HUES64 (cell line): Measurements from ENCODE around the gene NR3C2.
"Not testable (repeated sequence)": the region's sequence is repeated elsewhere in the genome, so short reads cannot be mapped to it uniquely, and the experiment has no call there.

Source experiments
- H3K27ac ChIP-seq: 2 replicates; pipeline ENCODE4 v1.7.0; 2013; ENCODE audit warnings: low read depth, low read length, inconsistent platforms
- H3K27me3 ChIP-seq: 2 replicates; pipeline ENCODE4 v1.6.1; 2013; ENCODE audit warnings: mild to moderate bottlenecking, low read length; ENCODE audit not compliant: insufficient read depth
- H3K36me3 ChIP-seq: 2 replicates; pipeline ENCODE4 v1.6.1; 2013; ENCODE audit warnings: mild to moderate bottlenecking, low read length; ENCODE audit not compliant: insufficient read depth
- H3K4me1 ChIP-seq: 2 replicates; pipeline ENCODE4 v1.6.1; 2013; ENCODE audit warnings: mild to moderate bottlenecking, low read length, moderate library complexity; ENCODE audit not compliant: insufficient read depth
- H3K4me3 ChIP-seq: 2 replicates; pipeline ENCODE4 v1.5.1; 2013; ENCODE audit warnings: mild to moderate bottlenecking, low read length, moderate library complexity
- H3K9ac ChIP-seq: 2 replicates; pipeline ENCODE4 v1.6.1; 2013; ENCODE audit warnings: mild to moderate bottlenecking, low read depth, low read length
- H3K9me3 ChIP-seq: 2 replicates; pipeline ENCODE4 v1.6.1; 2013; ENCODE audit warnings: low read depth, low read length; ENCODE audit not compliant: insufficient read depth
- WGBS: fragments of 150-250, 120-280 bp; methylation state at CpG from one replicate; pipeline ENCODE4 v1.1.7; 2013; ENCODE audit warnings: missing lambda C conversion rate; 5-methylcytosine and 5-hydroxymethylcytosine counted together

NR3C2 gene

DNA sequence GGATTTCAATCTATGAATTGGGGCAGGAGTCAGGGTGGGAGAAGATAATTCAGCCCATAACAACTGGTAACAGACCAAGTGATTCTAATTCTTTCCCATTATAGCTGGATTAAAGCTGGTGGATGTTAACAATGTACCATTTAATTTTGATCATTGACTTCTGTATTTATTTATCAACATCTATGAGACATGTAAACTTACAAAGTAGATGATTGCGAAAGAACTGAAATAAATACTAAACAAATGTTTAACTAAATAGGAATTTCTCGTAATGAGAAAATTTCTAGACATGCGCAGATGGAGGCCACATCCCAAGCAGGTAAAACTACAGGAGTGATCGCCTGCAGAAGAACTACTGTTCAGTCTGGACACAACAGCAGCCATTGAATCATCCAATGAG lies 107.1 kb downstream of the NR3C2 start:
- H3K27ac ChIP-seq: no peak overlapping the region
- over 99% methylated on average over 3 of the region's 4 CpGs for WGBS
- peaks cover 13% of the 10 kb centered on the region for H3K4me1 ChIP-seq
- H3K9ac ChIP-seq: no peak overlapping the region
- H3K9me3 ChIP-seq: no peaks in the 10 kb centered on the region
- no peak overlapping the region for H3K4me3 ChIP-seq
- H3K27me3 ChIP-seq: no peaks in the 10 kb centered on the region
- H3K36me3 ChIP-seq: no peaks in the 10 kb centered on the region

DNA sequence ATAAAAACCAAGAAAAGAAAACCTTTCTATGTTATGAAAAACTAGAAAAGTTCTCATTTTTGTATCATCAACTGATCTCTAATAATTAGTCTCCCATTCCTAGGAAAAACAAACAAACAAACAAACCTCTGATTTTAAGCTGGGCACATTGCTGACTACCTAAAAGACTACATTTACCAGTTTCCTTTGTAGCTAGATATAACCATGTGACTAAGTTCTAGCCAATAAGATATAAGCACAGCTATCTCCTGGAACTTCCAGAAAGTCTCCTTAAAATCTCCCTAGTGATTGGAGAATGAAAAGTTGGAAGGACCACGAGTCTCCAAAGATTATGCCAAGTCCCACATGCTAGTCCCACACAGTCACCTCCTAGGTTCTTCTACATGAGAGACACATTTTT lies 108.9 kb downstream of the NR3C2 start:
- no peaks in the 10 kb centered on the region for H3K27me3 ChIP-seq
- WGBS: no CpG with 5 or more reads among the region's 1 CpG
- H3K4me1 ChIP-seq: peaks cover 17% of the 10 kb centered on the region
- no peak overlapping the region for H3K9ac ChIP-seq
- no peaks in the 10 kb centered on the region for H3K9me3 ChIP-seq
- H3K4me3 ChIP-seq: no peak overlapping the region
- H3K36me3 ChIP-seq: no peaks in the 10 kb centered on the region
- no peak overlapping the region for H3K27ac ChIP-seq

DNA sequence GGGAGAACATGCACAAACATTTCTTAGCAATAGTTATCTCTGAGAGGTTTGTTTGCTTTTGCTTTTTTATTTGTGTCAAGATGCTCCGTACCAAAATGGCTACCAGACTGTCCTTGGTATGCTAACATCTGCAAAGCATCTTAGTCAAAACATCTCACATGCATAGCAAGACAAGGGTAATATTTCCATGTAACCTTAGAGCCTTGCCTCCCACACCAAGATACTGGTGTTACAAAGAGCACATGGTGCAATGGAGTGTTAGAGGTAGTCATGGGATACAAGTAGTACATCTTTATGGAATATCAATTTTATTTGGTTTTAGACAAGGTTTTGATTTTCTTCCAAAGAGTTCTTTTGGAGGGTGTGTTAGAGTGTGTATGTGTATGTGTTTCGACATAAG lies 109.7 kb downstream of the NR3C2 start:
- Histone ChIP-seq H3K9ac (no peak overlapping the region), H3K4me1 (peaks cover 17% of the 10 kb centered on the region), H3K4me3 (no peak overlapping the region), H3K36me3 (no peaks in the 10 kb centered on the region), H3K9me3 (no peaks in the 10 kb centered on the region), H3K27ac (no peak overlapping the region), H3K27me3 (no peaks in the 10 kb centered on the region)
- 88% methylated on average over 1 of the region's 2 CpGs for WGBS

DNA sequence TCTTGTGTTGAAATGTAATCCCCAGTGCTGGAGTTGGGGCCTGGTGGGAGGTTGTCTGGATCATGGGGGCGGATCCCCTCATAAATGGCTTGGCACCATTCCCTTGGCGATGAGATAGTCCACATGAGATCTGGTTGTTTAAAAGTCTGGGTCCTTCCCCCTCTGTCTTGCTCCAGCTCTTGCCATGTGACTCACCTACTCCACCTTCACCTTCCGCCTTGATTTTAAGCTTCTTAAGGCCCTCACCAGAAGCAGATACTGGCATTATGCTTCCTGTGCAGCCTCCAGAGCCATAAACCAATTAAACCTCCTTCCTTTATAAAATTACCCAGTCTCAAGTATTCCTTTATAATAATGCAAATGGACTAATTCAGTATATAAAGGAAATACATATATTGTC lies 111.5 kb downstream of the NR3C2 start:
- Histone ChIP-seq H3K9me3 (no peaks in the 10 kb centered on the region), H3K27ac (no peak overlapping the region), H3K36me3 (no peaks in the 10 kb centered on the region), H3K27me3 (no peaks in the 10 kb centered on the region), H3K9ac (no peak overlapping the region), H3K4me3 (no peak overlapping the region), H3K4me1 (peaks cover 17% of the 10 kb centered on the region)
- 89% methylated on average over 3 of the region's 3 CpGs for WGBS

DNA sequence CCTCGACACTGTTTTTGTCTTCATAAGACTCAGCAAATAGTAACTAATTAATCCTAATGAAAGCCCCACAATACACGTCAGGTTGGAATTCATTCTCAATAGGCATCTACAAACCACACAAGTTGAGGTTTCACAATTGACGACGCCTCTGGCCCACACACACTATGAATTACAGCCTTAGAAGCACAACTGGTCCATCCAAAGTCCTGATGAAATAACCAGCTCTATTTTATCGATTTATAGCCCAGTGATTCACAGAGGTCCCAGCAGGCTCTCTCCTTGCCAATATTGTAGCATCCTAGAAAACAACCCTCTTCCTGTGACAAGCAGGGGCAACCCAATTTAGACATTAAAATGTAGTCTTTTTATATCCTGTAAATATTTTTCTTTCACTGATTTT lies 112.1 kb downstream of the NR3C2 start:
- no peak overlapping the region for H3K4me3 ChIP-seq
- no peak overlapping the region for H3K27ac ChIP-seq
- no peaks in the 10 kb centered on the region for H3K36me3 ChIP-seq
- no peaks in the 10 kb centered on the region for H3K27me3 ChIP-seq
- H3K9me3 ChIP-seq: no peaks in the 10 kb centered on the region
- H3K9ac ChIP-seq: no peak overlapping the region
- WGBS: 92% methylated on average over 5 of the region's 5 CpGs
- peaks cover 17% of the 10 kb centered on the region for H3K4me1 ChIP-seq

DNA sequence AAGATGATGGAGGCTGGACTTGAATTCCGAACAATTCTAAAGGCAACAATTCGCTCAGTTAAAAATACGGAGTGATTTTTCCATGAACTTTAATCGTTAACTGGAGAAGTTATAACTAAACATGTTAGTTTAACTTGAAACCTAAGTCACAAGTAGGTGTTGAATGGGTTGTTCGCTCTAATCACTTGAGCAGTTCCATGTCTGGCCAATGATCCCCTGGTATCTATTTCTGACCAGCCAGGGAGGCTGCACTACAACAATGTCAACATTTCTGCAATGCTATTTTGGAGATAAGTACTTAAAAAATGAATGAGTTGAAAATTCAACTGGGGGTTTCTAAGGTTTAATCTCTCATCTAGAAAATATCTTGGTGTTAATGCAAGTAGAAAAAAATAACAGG lies 112.5 kb downstream of the NR3C2 start:
- Histone ChIP-seq H3K9me3 (no peaks in the 10 kb centered on the region), H3K27ac (no peak overlapping the region), H3K4me1 (peaks cover 17% of the 10 kb centered on the region), H3K9ac (no peak overlapping the region), H3K27me3 (no peaks in the 10 kb centered on the region), H3K4me3 (no peak overlapping the region), H3K36me3 (no peaks in the 10 kb centered on the region)
- 94% methylated on average over 5 of the region's 5 CpGs for WGBS

DNA sequence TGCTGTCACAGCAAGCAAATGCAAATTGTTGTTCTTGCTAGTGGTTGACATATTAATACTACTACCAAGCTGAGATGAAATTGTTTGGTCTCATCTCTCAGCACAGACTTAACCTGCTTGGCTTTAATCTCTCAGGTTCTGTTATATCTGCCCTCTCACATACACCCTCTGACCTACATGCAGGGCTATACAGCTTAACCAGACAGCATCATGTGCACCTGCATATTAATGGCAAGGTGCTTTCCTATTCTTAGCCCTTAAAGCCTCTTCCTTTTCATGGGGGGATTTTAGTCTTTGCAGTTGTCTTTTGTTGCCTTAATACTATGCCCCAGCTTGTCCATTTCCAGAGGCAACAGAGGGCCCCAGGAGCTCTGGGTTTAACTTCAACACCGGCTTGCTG lies 114.5 kb downstream of the NR3C2 start:
- Histone ChIP-seq H3K27ac (no peak overlapping the region), H3K4me1 (peaks cover 17% of the 10 kb centered on the region), H3K9ac (no peak overlapping the region), H3K27me3 (no peaks in the 10 kb centered on the region), H3K4me3 (no peak overlapping the region), H3K9me3 (no peaks in the 10 kb centered on the region), H3K36me3 (no peaks in the 10 kb centered on the region)
- WGBS: 100% methylated on average over 1 of the region's 1 CpG

DNA sequence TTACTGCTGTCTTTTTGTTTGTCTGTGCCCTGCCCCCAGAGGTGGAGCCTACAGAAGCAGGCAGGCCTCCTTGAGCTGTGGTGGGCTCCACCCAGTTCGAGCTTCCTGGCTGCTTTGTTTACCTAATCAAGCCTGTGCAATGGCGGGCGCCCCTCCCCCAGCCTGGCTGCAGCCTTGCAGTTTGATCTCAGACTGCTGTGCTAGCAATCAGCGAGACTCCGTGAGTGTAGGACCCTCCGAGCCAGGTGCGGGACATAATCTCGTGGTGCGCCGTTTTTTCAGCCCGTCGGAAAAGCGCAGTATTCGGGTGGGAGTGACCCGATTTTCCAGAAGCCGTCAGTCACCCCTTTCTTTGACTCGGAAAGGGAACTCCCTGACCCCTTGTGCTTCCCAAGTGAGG lies 118.9 kb downstream of the NR3C2 start:
- H3K9ac ChIP-seq: peak overlapping the region; percentile 60; the same call in 1 of the 2 replicates
- H3K4me3 ChIP-seq: peak overlapping the region; percentile 49
- not testable (repeated sequence) for H3K27me3 ChIP-seq, H3K4me1 ChIP-seq, H3K36me3 ChIP-seq, H3K27ac ChIP-seq, H3K9me3 ChIP-seq
- WGBS: 27% methylated on average over 17 of the region's 17 CpGs

DNA sequence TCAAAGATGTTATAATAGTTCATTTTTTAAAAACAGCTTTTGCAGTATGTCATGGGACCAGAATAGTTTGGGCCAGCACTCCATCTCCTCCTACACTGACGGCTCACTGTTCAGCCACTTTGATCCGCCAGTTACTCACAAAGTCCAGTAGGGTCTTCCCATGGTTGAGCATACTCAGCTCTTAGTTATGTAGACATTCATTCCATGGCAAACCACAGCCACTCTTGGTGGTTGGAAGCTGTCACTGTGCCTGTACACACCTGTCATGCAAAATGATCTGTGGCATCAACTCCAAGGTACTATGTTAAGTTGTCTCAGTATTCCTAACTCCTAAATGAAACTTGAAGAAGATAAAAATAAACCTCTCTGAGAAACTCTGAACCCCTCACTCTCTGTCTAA lies 127.2 kb downstream of the NR3C2 start:
- H3K27ac ChIP-seq: no peak overlapping the region
- H3K27me3 ChIP-seq: no peaks in the 10 kb centered on the region
- H3K36me3 ChIP-seq: no peaks in the 10 kb centered on the region
- no peaks in the 10 kb centered on the region for H3K9me3 ChIP-seq
- 90% methylated on average over 2 of the region's 2 CpGs for WGBS
- H3K9ac ChIP-seq: no peak overlapping the region
- H3K4me3 ChIP-seq: no peak overlapping the region
- peaks cover 4% of the 10 kb centered on the region; the same call in 1 of the 2 replicates for H3K4me1 ChIP-seq

DNA sequence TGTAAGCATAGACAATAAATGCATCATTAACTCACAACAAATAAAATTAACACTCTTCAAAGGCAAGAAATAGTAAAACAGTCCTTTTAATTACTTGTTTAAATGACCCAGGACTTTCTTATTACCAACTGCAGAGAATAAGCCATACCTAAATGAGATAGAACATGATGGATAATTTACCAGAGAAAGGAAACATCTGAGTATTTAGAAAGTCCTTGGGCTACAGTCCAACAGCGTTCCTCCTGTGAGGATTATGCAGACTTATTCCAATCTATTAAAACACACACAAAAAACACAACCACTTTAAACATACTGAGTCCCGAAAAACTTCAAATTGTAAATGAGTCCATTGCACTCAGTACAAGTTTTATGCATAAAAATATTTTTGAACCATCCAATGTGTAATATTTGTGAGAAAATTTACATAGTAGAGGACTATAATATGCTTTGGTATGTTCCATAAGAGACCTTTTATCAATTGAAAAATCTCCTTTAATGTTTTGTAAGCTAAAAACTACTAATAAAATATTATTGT lies 129.2 kb downstream of the NR3C2 start:
- H3K9me3 ChIP-seq: no peaks in the 10 kb centered on the region
- H3K27me3 ChIP-seq: no peaks in the 10 kb centered on the region
- peaks cover 4% of the 10 kb centered on the region; the same call in 1 of the 2 replicates for H3K4me1 ChIP-seq
- no peaks in the 10 kb centered on the region for H3K36me3 ChIP-seq
- H3K27ac ChIP-seq: no peak overlapping the region
- no peak overlapping the region for H3K9ac ChIP-seq
- no peak overlapping the region for H3K4me3 ChIP-seq
- 90% methylated on average over 2 of the region's 2 CpGs for WGBS

DNA sequence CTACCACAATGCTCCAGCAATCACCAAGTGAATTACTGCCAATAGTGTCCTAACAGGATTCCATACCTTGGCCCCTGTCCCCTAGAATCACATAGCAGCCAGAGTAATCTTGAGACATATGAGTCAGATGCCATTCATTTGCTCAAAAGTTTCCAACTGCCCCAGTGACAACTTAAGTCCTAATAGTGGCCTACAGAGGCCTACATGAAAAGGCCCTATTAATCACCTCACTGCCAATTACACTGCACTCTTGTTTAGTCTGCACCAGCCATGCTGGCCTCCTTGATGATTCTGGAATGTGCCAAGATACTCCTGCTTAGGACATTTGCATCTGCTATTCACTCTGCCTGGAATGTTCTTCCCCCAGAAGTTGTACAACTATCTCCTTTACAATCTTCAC lies 130.7 kb downstream of the NR3C2 start:
- Histone ChIP-seq H3K36me3 (no peaks in the 10 kb centered on the region), H3K9me3 (no peaks in the 10 kb centered on the region), H3K9ac (no peak overlapping the region), H3K27me3 (no peaks in the 10 kb centered on the region), H3K4me1 (peaks cover 4% of the 10 kb centered on the region; the same call in 1 of the 2 replicates), H3K27ac (no peak overlapping the region), H3K4me3 (no peak overlapping the region)

DNA sequence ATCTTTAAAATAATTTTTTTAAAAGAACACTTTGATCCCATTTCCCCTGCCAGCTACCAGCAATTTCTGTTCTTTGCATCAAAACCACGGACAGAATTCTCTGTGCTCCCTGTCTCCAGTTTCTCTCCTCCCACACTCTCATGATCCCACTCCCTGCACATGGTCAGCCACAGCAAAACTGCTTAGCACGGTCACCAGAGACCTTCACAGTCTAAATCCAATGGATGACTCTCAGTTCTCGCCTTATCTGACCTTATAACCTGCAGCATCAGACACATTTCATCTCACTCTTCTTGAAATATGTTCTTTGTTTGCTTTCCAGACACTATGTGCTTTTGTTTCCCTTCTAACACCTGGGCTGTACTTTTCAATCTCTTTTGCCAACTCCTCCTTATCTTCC lies 131.5 kb downstream of the NR3C2 start:
- Histone ChIP-seq H3K36me3 (no peaks in the 10 kb centered on the region), H3K4me3 (no peak overlapping the region), H3K9me3 (no peaks in the 10 kb centered on the region), H3K27ac (no peak overlapping the region), H3K27me3 (no peaks in the 10 kb centered on the region), H3K4me1 (peaks cover 4% of the 10 kb centered on the region; the same call in 1 of the 2 replicates), H3K9ac (no peak overlapping the region)
- 93% methylated on average over 3 of the region's 3 CpGs for WGBS
